Activated T-cell treated with anti-CD3 and anti-CD28 coated beads, Interleukin-2, amount 50 U/mL, for 24 hours (primary cell): ENCODE measurements around the gene ANP32E.
"Not testable (repeated sequence)": the region's sequence is repeated elsewhere in the genome, so short reads cannot be mapped to it uniquely, and the experiment has no call there.

Experiments
- DNase-seq: peaks from one replicate; pipeline ENCODE4 v3.0.0-alpha.2; 2020
- H3K27ac Mint-ChIP-seq: 2 replicates; pipeline ENCODE4 v1.8.0; 2020; ENCODE audit warnings: mild to moderate bottlenecking, mixed read lengths
- H3K27me3 Mint-ChIP-seq: 2 replicates; pipeline ENCODE4 v1.8.0; 2020; ENCODE audit warnings: mixed read lengths
- H3K36me3 Mint-ChIP-seq: 2 replicates; pipeline ENCODE4 v1.8.0; 2020; ENCODE audit warnings: low read depth, mixed read lengths
- H3K4me1 Mint-ChIP-seq: 2 replicates; pipeline ENCODE4 v1.8.0; 2020; ENCODE audit warnings: low read depth, mixed read lengths
- H3K4me3 Mint-ChIP-seq: 2 replicates; pipeline ENCODE4 v1.8.0; 2020; ENCODE audit warnings: mild to moderate bottlenecking, moderate library complexity, mixed read lengths
- H3K9me3 Mint-ChIP-seq: 2 replicates; pipeline ENCODE4 v1.8.0; 2020; ENCODE audit warnings: mixed read lengths

Gene ANP32E

GRCh38 chr1:150262388-150263320 lies 26.7 kb upstream of the ANP32E start:
- DNase-seq = no peak
- no peak overlapping the region for H3K4me3 Mint-ChIP-seq
- H3K27me3 Mint-ChIP-seq = peaks cover 15% of the 10 kb centered on the region
- peak overlapping the region; percentile 52 for H3K27ac Mint-ChIP-seq
- peaks cover 33% of the 10 kb centered on the region for H3K36me3 Mint-ChIP-seq
- H3K4me1 Mint-ChIP-seq = peaks cover 15% of the 10 kb centered on the region
- no peaks in the 10 kb centered on the region for H3K9me3 Mint-ChIP-seq

GRCh38 chr1:150261367-150261766 lies 25.5 kb upstream of the ANP32E start:
- H3K27ac Mint-ChIP-seq = no peak overlapping the region
- peaks cover 28% of the 10 kb centered on the region for H3K27me3 Mint-ChIP-seq
- no peak for DNase-seq
- H3K9me3 Mint-ChIP-seq = no peaks in the 10 kb centered on the region
- H3K4me3 Mint-ChIP-seq = no peak overlapping the region
- peaks cover 8% of the 10 kb centered on the region for H3K4me1 Mint-ChIP-seq
- H3K36me3 Mint-ChIP-seq = peaks cover 20% of the 10 kb centered on the region

DNA sequence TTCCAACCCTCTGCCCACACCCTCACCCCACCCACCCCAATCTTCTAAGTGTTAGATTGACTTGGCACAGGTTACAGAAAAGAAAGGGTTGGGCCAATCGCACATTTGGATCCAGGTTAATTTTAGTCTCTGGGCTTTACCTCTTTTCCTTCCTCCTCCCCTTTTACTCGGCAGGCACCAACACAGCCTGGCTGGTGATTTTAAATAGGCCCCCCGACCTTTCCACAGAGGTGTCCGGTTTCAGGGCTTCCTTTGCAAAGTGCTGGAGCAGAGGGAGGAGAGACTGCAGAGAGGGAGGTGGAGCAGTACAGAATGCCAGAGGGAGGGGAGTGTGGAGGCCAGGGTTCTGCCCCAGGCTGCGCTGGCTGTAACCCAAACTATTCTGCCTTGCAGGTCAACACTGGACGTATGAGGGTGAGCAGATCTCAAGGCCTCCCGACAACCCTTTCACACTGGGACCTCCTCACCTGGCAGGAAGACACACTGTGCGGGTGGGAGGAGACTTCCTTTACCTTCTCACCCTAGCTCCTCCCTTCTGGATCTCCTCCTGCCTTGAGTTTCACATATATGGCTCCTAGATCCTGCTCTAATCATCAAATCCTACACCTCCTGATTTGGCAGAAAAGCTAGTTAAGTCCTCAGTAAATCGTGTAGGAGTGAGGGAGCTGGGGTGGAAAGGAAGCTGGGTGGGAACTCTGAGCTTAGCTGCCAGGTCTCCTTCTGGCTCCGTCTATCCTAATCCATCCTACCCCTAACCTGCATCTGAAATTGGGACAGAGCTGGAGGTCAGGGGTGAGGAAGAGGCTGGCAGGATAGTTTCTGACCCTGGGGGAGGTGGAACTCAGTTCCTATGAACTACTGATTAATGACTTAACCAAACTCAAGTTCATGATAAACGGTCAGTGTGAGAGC lies 24.1 kb upstream of the ANP32E start:
- peaks cover 16% of the 10 kb centered on the region for H3K4me1 Mint-ChIP-seq
- no peaks in the 10 kb centered on the region for H3K9me3 Mint-ChIP-seq
- H3K36me3 Mint-ChIP-seq = peaks cover 7% of the 10 kb centered on the region
- peaks cover 33% of the 10 kb centered on the region for H3K27me3 Mint-ChIP-seq
- H3K4me3 Mint-ChIP-seq = no peak overlapping the region
- no peak overlapping the region for H3K27ac Mint-ChIP-seq
- DNase-seq = no peak

GRCh38 chr1:150259217-150259616 lies 23.3 kb upstream of the ANP32E start:
- Mint-ChIP-seq H3K4me1 (peaks cover 16% of the 10 kb centered on the region), H3K36me3 (no peaks in the 10 kb centered on the region), H3K9me3 (no peaks in the 10 kb centered on the region), H3K4me3 (no peak overlapping the region), H3K27ac (no peak overlapping the region), H3K27me3 (peaks cover 33% of the 10 kb centered on the region)
- DNase-seq = no peak

DNA sequence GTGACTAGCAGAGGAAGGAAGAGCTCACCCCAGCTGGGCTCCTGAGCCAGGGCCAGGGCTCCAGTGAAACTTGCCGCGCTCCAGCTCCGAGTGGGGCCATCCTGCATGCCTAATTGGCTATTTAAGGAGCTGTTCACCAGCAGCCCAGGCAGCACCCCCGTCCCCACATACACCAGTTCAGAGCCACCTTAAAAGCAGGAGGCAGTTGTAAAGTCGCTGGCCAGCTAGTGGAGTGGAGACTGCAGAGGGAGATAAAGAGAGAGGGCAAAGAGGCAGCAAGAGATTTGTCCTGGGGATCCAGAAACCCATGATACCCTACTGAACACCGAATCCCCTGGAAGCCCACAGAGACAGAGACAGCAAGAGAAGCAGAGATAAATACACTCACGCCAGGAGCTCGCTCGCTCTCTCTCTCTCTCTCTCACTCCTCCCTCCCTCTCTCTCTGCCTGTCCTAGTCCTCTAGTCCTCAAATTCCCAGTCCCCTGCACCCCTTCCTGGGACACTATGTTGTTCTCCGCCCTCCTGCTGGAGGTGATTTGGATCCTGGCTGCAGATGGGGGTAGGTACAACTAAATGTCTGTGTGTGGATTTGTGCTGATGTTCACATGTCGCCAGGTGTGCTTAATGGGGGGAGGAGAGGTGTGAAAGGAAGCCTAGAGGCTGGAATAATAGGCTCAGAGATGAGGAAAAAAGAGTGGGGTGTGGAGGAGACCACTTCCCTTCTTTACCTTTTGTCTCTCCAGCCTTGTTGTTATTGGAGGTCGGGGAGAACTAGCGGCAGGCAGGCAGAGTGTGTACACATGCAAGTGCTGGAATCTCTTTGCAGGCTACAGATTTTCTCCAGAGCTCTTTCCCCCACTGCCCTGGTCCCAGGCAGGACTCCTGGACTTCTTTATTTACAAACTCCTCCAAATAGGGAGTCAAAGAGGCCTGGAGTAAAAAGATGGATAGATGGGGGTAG lies 22.0 kb upstream of the ANP32E start, which contains the start of gene CA14:
Gene CA14 (plus strand): TSS at position 151 of the 962 bp plus-strand sequence. CDS start 355 bp downstream, at position 506.
- Mint-ChIP-seq H3K36me3 (no peaks in the 10 kb centered on the region), H3K9me3 (no peaks in the 10 kb centered on the region), H3K4me3 (no peak within 1 kb of the TSS), H3K4me1 (peaks cover 16% of the 10 kb centered on the region), H3K27me3 (peaks cover 40% of the 10 kb centered on the region), H3K27ac (no peak within 1 kb of the TSS)
- no peak for DNase-seq

GRCh38 chr1:150256554-150257341 lies 20.8 kb upstream of the ANP32E start:
- H3K4me3 Mint-ChIP-seq = no peak overlapping the region
- peaks cover 40% of the 10 kb centered on the region for H3K27me3 Mint-ChIP-seq
- no peaks in the 10 kb centered on the region for H3K9me3 Mint-ChIP-seq
- peaks cover 16% of the 10 kb centered on the region for H3K4me1 Mint-ChIP-seq
- H3K36me3 Mint-ChIP-seq = no peaks in the 10 kb centered on the region
- H3K27ac Mint-ChIP-seq = no peak overlapping the region
- no peak for DNase-seq

DNA sequence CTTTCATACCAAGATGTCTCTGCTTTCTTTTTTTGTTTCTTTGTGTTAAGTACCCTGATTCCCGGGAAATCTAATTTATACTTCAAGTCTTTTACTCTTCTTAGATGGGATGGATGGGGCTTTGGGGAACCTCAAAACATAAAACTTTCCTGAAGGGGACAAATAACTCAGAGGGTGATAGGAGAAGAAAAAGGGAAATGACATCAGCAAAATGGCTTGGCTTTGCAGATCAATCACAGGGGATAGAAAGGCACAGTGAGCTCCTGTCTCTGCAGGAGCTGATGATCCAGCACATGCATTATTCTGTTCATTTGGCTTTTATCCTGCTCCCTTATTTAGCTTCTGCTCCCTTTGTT lies 20.3 kb upstream of the ANP32E start:
- H3K36me3 Mint-ChIP-seq = no peaks in the 10 kb centered on the region
- peaks cover 40% of the 10 kb centered on the region for H3K27me3 Mint-ChIP-seq
- H3K9me3 Mint-ChIP-seq = no peaks in the 10 kb centered on the region
- peak overlapping the region; percentile 71 for H3K4me3 Mint-ChIP-seq
- no peak for DNase-seq
- H3K4me1 Mint-ChIP-seq = peaks cover 16% of the 10 kb centered on the region
- no peak overlapping the region for H3K27ac Mint-ChIP-seq

DNA sequence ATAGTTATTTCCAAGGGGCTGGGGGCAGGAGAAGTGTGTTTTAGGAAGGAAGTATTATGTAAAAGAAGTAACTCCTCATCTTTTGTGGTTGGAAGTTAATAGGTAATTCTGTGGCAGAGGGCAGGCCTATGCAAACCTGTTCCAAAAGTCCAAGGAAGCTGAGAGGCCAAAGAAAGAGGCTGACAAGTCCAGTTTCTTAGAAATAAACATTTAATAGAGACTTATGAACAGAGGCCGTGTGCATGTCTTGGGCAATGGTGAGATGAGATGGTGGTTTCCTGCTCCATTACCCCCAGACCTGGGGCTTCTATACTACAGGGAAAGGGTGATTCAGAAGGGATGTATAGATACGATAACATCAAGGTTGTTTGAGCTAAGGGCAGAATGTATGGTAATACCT lies 14.0 kb upstream of the ANP32E start:
- peaks cover 7% of the 10 kb centered on the region for H3K27me3 Mint-ChIP-seq

DNA sequence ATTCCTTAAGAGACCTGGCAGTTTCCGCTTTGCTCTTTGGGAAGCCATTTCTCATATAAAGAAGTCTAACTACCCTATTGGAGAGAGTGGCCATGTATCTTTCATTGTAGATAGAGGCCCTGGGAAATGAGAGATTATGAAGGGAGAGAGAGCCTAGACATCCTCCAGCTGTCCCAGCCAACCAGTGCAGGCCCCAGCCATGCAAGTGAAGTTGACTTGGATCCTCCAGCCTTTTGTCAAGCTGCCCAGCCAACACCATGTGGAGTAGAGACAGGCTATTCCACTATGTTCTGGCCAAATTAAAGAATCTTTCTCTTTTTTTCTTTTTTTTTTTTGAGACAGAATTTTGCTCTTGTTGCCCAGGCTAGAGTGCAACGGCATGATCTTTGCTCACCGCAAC lies 7.1 kb upstream of the ANP32E start:
- Mint-ChIP-seq H3K4me1 (no peaks in the 10 kb centered on the region), H3K4me3 (no peak overlapping the region), H3K27ac (no peak overlapping the region), H3K9me3 (no peaks in the 10 kb centered on the region), H3K36me3 (no peaks in the 10 kb centered on the region), H3K27me3 (no peaks in the 10 kb centered on the region)
- DNase-seq = no peak

More for the DNA sequence above, 14.0 kb upstream of the ANP32E start:
- no peaks in the 10 kb centered on the region for H3K4me1 Mint-ChIP-seq
- H3K9me3 Mint-ChIP-seq = no peaks in the 10 kb centered on the region
- no peak overlapping the region for H3K4me3 Mint-ChIP-seq
- DNase-seq = no peak
- H3K36me3 Mint-ChIP-seq = no peaks in the 10 kb centered on the region
- no peak overlapping the region for H3K27ac Mint-ChIP-seq

- Mint-ChIP-seq H3K9me3 (no peaks in the 10 kb centered on the region), H3K36me3 (peaks cover 17% of the 10 kb centered on the region), H3K27me3 (no peaks in the 10 kb centered on the region), H3K4me1 (peaks cover 18% of the 10 kb centered on the region), H3K27ac (peak overlapping the region; percentile 40), H3K4me3 (no peak overlapping the region)
- DNase-seq = no peak
Measured at GRCh38 chr1:150237746-150238145, 1.8 kb upstream of the ANP32E start.

GRCh38 chr1:150237176-150237575 lies 1.3 kb upstream of the ANP32E start:
- H3K27ac Mint-ChIP-seq, DNase-seq, H3K9me3 Mint-ChIP-seq, H3K27me3 Mint-ChIP-seq, H3K4me3 Mint-ChIP-seq: not testable (repeated sequence)
- peaks cover 18% of the 10 kb centered on the region for H3K36me3 Mint-ChIP-seq
- peaks cover 20% of the 10 kb centered on the region for H3K4me1 Mint-ChIP-seq

DNA sequence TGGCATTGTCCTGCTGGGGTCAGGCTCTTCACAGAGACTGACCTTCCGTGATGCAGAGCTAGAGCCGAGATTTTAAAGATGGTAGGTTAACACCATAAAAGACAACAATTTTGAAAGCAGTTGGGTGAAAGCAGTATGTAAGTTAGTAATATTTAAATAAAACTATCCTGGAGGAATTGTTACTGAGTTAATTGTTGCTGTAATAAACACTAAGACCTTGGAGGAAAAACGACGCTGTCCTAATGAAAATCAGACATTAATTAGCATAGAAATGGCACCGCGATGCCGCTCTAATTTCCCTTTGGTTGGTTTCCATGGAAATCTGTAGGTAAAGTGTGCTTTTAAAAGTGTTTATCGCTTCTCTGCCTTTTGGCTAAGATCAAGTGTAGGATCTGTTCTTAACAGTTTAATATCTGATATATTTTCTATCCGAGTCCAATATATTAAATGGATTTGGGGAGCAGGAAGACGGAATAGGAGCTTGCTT lies 745 bp upstream of the ANP32E start:
- H3K36me3 Mint-ChIP-seq = peaks cover 21% of the 10 kb centered on the region
- H3K4me1 Mint-ChIP-seq = peaks cover 22% of the 10 kb centered on the region
- H3K27ac Mint-ChIP-seq = no peak overlapping the region
- no peaks in the 10 kb centered on the region for H3K9me3 Mint-ChIP-seq
- H3K27me3 Mint-ChIP-seq = no peaks in the 10 kb centered on the region
- H3K4me3 Mint-ChIP-seq = no peak overlapping the region
- DNase-seq = no peak

- H3K27me3 Mint-ChIP-seq = no peaks in the 10 kb centered on the region
- peaks cover 24% of the 10 kb centered on the region for H3K4me1 Mint-ChIP-seq
- H3K9me3 Mint-ChIP-seq = no peaks in the 10 kb centered on the region
- H3K27ac Mint-ChIP-seq = no peak overlapping the region
- no peak for DNase-seq
- H3K36me3 Mint-ChIP-seq = peaks cover 34% of the 10 kb centered on the region
- H3K4me3 Mint-ChIP-seq = no peak overlapping the region
Measured at GRCh38 chr1:150235294-150235851, 539 bp downstream of the ANP32E start.
